HTR-8/SVneo (cell line): ENCODE data around the gene PPP1R1B.

Source experiments
- DNase-seq: peaks from one replicate; pipeline ENCODE4 v3.0.0; 2011; ENCODE audit warnings: low spot score, mixed read lengths; ENCODE audit not compliant: insufficient read length
- FAIRE-seq: peaks from 2 replicates; lab custom pipeline; 2011; peaks lifted over from hg19 to GRCh38; lab: Jason Lieb, UNC

PPP1R1B gene

GRCh38 chr17:39664581-39665561, 38.1 kb downstream of the PPP1R1B start, which contains the start of gene TCAP:
TCAP (plus strand) TSS chr17:39665349; CDS start chr17:39665360, 11 bp downstream.
- no peak for DNase-seq
- no peak for FAIRE-seq

- FAIRE-seq (peak; percentile 88), DNase-seq (no peak)
Observed at GRCh38 chr17:39665642-39666224, 39.0 kb downstream of the PPP1R1B start.

GRCh38 chr17:39666231-39666600, 39.5 kb downstream of the PPP1R1B start:
- DNase-seq (no peak), FAIRE-seq (peak; percentile 66)

GRCh38 chr17:39666601-39667261, 40.0 kb downstream of the PPP1R1B start:
- FAIRE-seq (peak; percentile 60), DNase-seq (no peak)

GRCh38 chr17:39667262-39667944, 40.7 kb downstream of the PPP1R1B start:
- DNase-seq (no peak), FAIRE-seq (no peak)

GRCh38 chr17:39667945-39668924, 41.5 kb downstream of the PPP1R1B start, which contains the start of gene PNMT:
PNMT (plus strand) TSS chr17:39668453; CDS start chr17:39668476, 23 bp downstream.
- peak; percentile 68 for FAIRE-seq

GRCh38 chr17:39669897-39670735, 43.4 kb downstream of the PPP1R1B start:
- FAIRE-seq (no peak), DNase-seq (no peak)

More at GRCh38 chr17:39667945-39668924, 41.5 kb downstream of the PPP1R1B start, which contains the start of gene PNMT:
- no peak for DNase-seq

- no peak for FAIRE-seq
- DNase-seq, result no peak
Observed at GRCh38 chr17:39670746-39671145, 44.0 kb downstream of the PPP1R1B start.

GRCh38 chr17:39671651-39672521, 45.1 kb downstream of the PPP1R1B start:
- DNase-seq, result peak; percentile 72
- FAIRE-seq, result peak; percentile 82

- DNase-seq (no peak), FAIRE-seq (no peak)
Observed at GRCh38 chr17:39672522-39673334, 46.0 kb downstream of the PPP1R1B start.

GRCh38 chr17:39673335-39674081, 46.8 kb downstream of the PPP1R1B start:
- DNase-seq (no peak), FAIRE-seq (no peak)

GRCh38 chr17:39674179-39674578, 47.4 kb downstream of the PPP1R1B start:
- DNase-seq (no peak), FAIRE-seq (no peak)

GRCh38 chr17:39674702-39675389, 48.1 kb downstream of the PPP1R1B start:
- no peak for DNase-seq
- no peak for FAIRE-seq

GRCh38 chr17:39675390-39676082, 48.8 kb downstream of the PPP1R1B start:
- FAIRE-seq (no peak), DNase-seq (no peak)
